Ureter (tissue), 1 donor: ENCODE data around the gene HOOK2. TPM values are rescaled to one million over a fixed set of nuclear protein-coding genes. Genes with fewer than 3 reads are reported as not detected.
"Not testable (repeated sequence)": the region's sequence is repeated elsewhere in the genome, so short reads cannot be mapped to it uniquely, and the experiment has no call there.

ENCODE experiments used
- DNase-seq: peaks from one replicate; pipeline ENCODE4 v3.0.0-alpha.2; 2020; ENCODE audit warnings: low spot score
- total RNA-seq: library from RNA; stranded (reverse); gene quantifications from one replicate; pipeline ENCODE4 v1.2.4, GENCODE V29; 2023
- donor health status: DM: yes; HTN: yes; CAD: no.

HOOK2 gene
- total RNA-seq, 1 donor from 2014 or later: 79.0 TPM

- peak; percentile 73 for DNase-seq
Observed at GRCh38 chr19:12721656-12722565, 53.4 kb downstream of the HOOK2 start.

- no peak for DNase-seq
Observed at GRCh38 chr19:12720851-12721655, 54.3 kb downstream of the HOOK2 start.

- DNase-seq: no peak
Observed at GRCh38 chr19:12720296-12720695, 55.1 kb downstream of the HOOK2 start.

- no peak for DNase-seq
Observed at GRCh38 chr19:12715929-12716328, 59.4 kb downstream of the HOOK2 start.

GRCh38 chr19:12715102-12715501, 60.2 kb downstream of the HOOK2 start:
- DNase-seq: no peak

- not testable (repeated sequence) for DNase-seq
Observed at GRCh38 chr19:12713304-12713703, 62.0 kb downstream of the HOOK2 start.

Other genes starting within 250 kb of the HOOK2 start
- gene ZNF564, start 224.1 kb downstream of the HOOK2 start, total RNA-seq: 31.1 TPM
- gene ZNF490, start 164.7 kb downstream of the HOOK2 start, total RNA-seq: 12.1 TPM
- 40.9 TPM for gene ZNF791, start 164.6 kb downstream of the HOOK2 start, total RNA-seq
- 85.1 TPM for gene MAN2B1, start 108.8 kb downstream of the HOOK2 start, total RNA-seq
- gene WDR83, start 108.7 kb downstream of the HOOK2 start, total RNA-seq: 11.0 TPM
- 79.7 TPM for gene DHPS, start 93.7 kb downstream of the HOOK2 start, total RNA-seq
- gene GNG14, start 87.6 kb downstream of the HOOK2 start, total RNA-seq: not detected
- gene FBXW9, start 78.9 kb downstream of the HOOK2 start, total RNA-seq: 8.7 TPM
- gene TNPO2, start 51.6 kb downstream of the HOOK2 start, total RNA-seq: 111 TPM
- gene TRIR, start 40.9 kb downstream of the HOOK2 start, total RNA-seq: 132 TPM
- 55.6 TPM for gene GET3, start 38.1 kb downstream of the HOOK2 start, total RNA-seq
- gene BEST2, start 23.8 kb downstream of the HOOK2 start, total RNA-seq: not detected
- gene JUNB, start 15.9 kb upstream of the HOOK2 start, total RNA-seq: 191 TPM
- gene PRDX2, start 26.2 kb upstream of the HOOK2 start, total RNA-seq: 196 TPM
- 4.4 TPM for gene THSD8, start 26.5 kb upstream of the HOOK2 start, total RNA-seq
- gene RNASEH2A, start 31.0 kb upstream of the HOOK2 start, total RNA-seq: 8.8 TPM
- not detected for gene RTBDN, start 59.0 kb upstream of the HOOK2 start, total RNA-seq
- gene MAST1, start 63.0 kb upstream of the HOOK2 start, total RNA-seq: 0.36 TPM
- 42.2 TPM for gene DNASE2, start 105.9 kb upstream of the HOOK2 start, total RNA-seq
- gene KLF1, start 111.6 kb upstream of the HOOK2 start, total RNA-seq: not detected
- gene GCDH, start 115.6 kb upstream of the HOOK2 start, total RNA-seq: 35.6 TPM
- gene SYCE2, start 143.7 kb upstream of the HOOK2 start, total RNA-seq: 0.52 TPM
- gene FARSA, start 158.2 kb upstream of the HOOK2 start, total RNA-seq: 60.9 TPM
- gene CALR, start 163.1 kb upstream of the HOOK2 start, total RNA-seq: 643 TPM
- 96.5 TPM for gene RAD23A, start 170.3 kb upstream of the HOOK2 start, total RNA-seq
- gene GADD45GIP1, start 181.7 kb upstream of the HOOK2 start, total RNA-seq: 12.4 TPM
- gene DAND5, start 194.0 kb upstream of the HOOK2 start, total RNA-seq: not detected
- gene NFIX, start 219.9 kb upstream of the HOOK2 start, total RNA-seq: 91.7 TPM